ENCODE data around the gene OMA1.

Gene OMA1

DNA sequence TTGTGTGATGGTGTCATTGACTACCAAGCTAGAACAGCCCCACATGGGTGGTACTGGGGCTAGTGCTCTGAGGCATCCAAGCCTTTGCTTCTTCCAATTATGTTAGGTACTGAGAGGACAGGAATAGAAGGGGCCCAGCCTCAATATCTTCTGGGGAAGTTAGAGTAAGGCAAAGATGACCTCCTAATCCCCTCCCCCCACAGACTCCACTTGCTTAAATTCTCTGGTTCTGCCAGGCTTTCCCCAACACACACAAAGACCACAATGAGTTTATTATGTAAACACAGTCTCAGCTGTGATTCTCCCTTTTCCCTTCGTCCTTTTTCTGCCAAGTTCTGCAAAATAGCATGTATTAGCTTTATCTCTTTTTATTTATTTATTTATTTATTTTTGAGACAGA, 33.7 kb upstream of the OMA1 start:
- ATAC-seq: no peak

DNA sequence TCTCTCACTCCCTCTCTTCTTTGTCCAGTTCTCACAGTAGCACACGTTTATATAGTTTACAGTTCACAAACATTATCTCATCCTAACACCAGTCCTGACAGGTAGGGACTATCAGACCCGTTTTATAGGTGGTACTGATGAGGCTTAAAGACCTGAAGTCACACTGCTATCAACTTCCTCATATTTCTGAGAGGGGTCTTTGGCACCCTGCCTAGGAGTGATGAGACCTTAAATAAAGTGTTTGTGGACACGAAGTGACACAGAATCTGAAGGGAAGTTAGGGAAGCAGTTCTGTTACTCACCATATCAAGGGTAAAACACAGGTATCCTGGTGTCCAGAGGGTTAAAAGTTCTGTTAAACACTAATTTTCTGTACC, 31.1 kb upstream of the OMA1 start:
- TF ChIP-seq ZFP30 (CRISPR knock-in tag; IDR thresholded peaks at IDR 0.05) (no peak), ZFP3 (CRISPR knock-in tag; IDR thresholded peaks at IDR 0.05) (no peak), ZNF8 (CRISPR knock-in tag; IDR thresholded peaks at IDR 0.05) (no peak), ESRRG (CRISPR knock-in tag; IDR thresholded peaks at IDR 0.05) (no peak), GLIS3 (CRISPR knock-in tag; IDR thresholded peaks at IDR 0.05) (no peak), CSDC2 (CRISPR knock-in tag; IDR thresholded peaks at IDR 0.05) (no peak)
- TF ChIP-seq, protein P1, sequence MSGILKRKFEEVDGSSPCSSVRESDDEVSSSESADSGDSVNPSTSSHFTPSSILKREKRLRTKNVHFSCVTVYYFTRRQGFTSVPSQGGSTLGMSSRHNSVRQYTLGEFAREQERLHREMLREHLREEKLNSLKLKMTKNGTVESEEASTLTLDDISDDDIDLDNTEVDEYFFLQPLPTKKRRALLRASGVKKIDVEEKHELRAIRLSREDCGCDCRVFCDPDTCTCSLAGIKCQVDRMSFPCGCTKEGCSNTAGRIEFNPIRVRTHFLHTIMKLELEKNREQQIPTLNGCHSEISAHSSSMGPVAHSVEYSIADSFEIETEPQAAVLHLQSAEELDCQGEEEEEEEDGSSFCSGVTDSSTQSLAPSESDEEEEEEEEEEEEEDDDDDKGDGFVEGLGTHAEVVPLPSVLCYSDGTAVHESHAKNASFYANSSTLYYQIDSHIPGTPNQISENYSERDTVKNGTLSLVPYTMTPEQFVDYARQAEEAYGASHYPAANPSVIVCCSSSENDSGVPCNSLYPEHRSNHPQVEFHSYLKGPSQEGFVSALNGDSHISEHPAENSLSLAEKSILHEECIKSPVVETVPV (CRISPR knock-in tag; IDR thresholded peaks at IDR 0.05): no peak
- TF ChIP-seq, protein P2, sequence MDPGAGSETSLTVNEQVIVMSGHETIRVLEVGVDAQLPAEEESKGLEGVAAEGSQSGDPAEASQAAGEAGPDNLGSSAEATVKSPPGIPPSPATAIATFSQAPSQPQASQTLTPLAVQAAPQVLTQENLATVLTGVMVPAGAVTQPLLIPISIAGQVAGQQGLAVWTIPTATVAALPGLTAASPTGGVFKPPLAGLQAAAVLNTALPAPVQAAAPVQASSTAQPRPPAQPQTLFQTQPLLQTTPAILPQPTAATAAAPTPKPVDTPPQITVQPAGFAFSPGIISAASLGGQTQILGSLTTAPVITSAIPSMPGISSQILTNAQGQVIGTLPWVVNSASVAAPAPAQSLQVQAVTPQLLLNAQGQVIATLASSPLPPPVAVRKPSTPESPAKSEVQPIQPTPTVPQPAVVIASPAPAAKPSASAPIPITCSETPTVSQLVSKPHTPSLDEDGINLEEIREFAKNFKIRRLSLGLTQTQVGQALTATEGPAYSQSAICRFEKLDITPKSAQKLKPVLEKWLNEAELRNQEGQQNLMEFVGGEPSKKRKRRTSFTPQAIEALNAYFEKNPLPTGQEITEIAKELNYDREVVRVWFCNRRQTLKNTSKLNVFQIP (CRISPR knock-in tag; IDR thresholded peaks at IDR 0.05; ENCODE audit: borderline replicate concordance, low read depth): no peak
- ATAC-seq: no peak

More for the DNA sequence above, 33.7 kb upstream of the OMA1 start:
- TF ChIP-seq ZFP3 (CRISPR knock-in tag; IDR thresholded peaks at IDR 0.05) (no peak), OSR1 (CRISPR knock-in tag; IDR thresholded peaks at IDR 0.05) (no peak), ZNF565 (CRISPR knock-in tag; conservative IDR thresholded peaks at IDR 0.05; ENCODE audit: low read depth) (no peak), ZC3H10 (CRISPR knock-in tag; IDR thresholded peaks at IDR 0.05) (no peak), ZFP30 (CRISPR knock-in tag; IDR thresholded peaks at IDR 0.05) (no peak)

DNA sequence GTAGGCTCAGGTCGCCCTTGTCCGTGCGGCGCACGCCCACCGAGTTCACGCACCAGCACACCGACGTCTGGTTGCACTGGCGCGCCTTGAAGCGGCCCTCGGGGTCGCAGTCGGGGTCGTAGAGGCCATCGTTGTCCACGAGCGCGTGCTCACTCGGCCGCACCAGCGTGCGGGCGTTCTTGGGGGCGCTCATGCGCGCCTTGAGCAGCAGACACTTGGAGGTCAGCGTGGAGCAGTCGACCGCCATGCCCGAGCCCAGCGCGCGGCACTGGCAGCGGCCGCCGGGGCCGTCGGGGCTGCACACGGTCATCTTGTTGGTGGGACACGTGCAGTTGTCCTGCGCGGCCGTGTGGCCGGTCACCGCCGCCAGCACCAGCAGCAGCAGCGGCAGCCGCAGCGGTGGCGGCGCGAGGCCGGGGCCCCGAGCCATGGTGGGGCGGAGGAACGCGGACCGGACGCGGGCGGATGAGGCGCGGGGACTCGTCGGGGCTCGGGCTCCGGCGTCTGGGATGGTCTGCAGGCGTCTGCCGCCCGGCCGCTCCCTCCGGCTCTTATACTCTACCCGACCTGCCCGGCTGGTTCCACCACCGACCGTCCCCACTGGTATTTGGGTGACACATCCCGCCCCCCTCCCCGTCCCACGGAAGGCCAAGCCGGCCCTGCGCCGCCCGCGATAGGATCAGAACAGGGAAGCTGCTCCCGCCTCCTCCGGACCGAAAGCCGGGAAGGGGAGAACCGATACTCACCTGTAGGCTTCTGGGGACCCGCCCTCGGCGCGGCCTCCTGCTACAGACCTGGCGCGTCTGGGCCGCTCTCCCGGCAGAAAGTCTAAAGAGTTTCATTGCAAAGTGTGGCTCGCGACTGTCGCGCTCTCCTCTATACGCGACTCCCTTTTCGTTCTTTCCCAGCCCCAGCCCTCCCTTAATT, 30.5 kb upstream of the OMA1 start, which contains the start of gene TACSTD2:
Gene TACSTD2 (minus strand): TSS at position 526 of the 927 bp plus-strand sequence. CDS start 96 bp downstream, at position 430.
- TF ChIP-seq ZFP3 (CRISPR knock-in tag; IDR thresholded peaks at IDR 0.05) (no peak), GLIS3 (CRISPR knock-in tag; IDR thresholded peaks at IDR 0.05) (no peak), ZFP30 (CRISPR knock-in tag; IDR thresholded peaks at IDR 0.05) (no peak), ARNTL (CRISPR knock-in tag; IDR thresholded peaks at IDR 0.05; ENCODE audit: borderline replicate concordance, low read depth) (no peak), BACH2 (CRISPR knock-in tag; IDR thresholded peaks at IDR 0.05; ENCODE audit: borderline replicate concordance) (no peak), ESRRG (CRISPR knock-in tag; IDR thresholded peaks at IDR 0.05) (no peak)
- TF ChIP-seq, protein P1 (CRISPR knock-in tag; IDR thresholded peaks at IDR 0.05): no peak
- ATAC-seq: no peak

DNA sequence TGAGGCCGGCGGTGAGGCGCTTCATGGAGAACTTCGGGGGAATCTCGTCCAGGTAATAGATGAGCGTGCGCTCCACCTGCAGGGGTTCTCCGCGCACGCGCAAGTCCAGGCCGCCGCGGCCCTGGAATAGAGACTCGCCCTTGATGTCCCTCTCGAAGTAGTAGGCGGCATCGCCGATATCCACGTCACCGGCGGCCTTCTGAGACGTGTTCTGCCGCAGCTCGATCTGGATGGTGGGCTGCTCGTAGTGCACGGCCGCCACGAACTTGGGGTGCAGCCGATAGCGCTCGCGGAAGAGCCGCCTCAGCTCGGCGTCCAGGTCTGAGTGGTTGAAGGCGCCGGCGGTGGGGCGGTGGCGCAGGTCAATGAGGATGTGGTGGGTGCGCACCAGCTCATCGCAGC, 29.8 kb upstream of the OMA1 start:
- TF ChIP-seq BACH2 (CRISPR knock-in tag; IDR thresholded peaks at IDR 0.05; ENCODE audit: borderline replicate concordance) (no peak), ESRRG (CRISPR knock-in tag; IDR thresholded peaks at IDR 0.05) (no peak), TCF4 (CRISPR knock-in tag; IDR thresholded peaks at IDR 0.05; ENCODE audit: borderline replicate concordance) (no peak), TOX (CRISPR knock-in tag; IDR thresholded peaks at IDR 0.05; ENCODE audit: borderline replicate concordance) (no peak), ISL1 (CRISPR knock-in tag; IDR thresholded peaks at IDR 0.05) (no peak), SNAI2 (CRISPR knock-in tag; IDR thresholded peaks at IDR 0.05) (no peak), ZFP3 (CRISPR knock-in tag; IDR thresholded peaks at IDR 0.05) (no peak), ZFP30 (CRISPR knock-in tag; IDR thresholded peaks at IDR 0.05) (no peak)
- TF ChIP-seq, protein P3, sequence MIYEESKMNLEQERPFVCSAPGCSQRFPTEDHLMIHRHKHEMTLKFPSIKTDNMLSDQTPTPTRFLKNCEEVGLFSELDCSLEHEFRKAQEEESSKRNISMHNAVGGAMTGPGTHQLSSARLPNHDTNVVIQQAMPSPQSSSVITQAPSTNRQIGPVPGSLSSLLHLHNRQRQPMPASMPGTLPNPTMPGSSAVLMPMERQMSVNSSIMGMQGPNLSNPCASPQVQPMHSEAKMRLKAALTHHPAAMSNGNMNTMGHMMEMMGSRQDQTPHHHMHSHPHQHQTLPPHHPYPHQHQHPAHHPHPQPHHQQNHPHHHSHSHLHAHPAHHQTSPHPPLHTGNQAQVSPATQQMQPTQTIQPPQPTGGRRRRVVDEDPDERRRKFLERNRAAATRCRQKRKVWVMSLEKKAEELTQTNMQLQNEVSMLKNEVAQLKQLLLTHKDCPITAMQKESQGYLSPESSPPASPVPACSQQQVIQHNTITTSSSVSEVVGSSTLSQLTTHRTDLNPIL (CRISPR knock-in tag; IDR thresholded peaks at IDR 0.05; ENCODE audit: low read depth): no peak
- ATAC-seq: no peak
